OCI-LY3 (cell line): ENCODE data around the gene MPO.

ENCODE experiments used
- CTCF ChIP-seq: fragments of 200-600, 300-600 bp; sonication (generic); IDR thresholded peaks from 2 replicates; pipeline ENCODE4 v1.5.1; 2014; ENCODE audit warnings: antibody characterized with exemption, low read length, low read depth
- EZH2phosphoT487 ChIP-seq: fragments of 200-600 bp; shearing (Covaris generic); IDR thresholded peaks from 2 replicates; pipeline ENCODE4 v1.6.1; 2018; ENCODE audit warnings: antibody characterized with exemption, mixed run types, low read depth

GRCh38 chr17:58313815-58314705 is 33.3 kb upstream of the MPO start:
- no peak for TF ChIP-seq CTCF
- no peak for TF ChIP-seq EZH2phosphoT487
